ENCODE data around the gene CDKAL1. TPM values are rescaled to one million over a fixed set of nuclear protein-coding genes. Genes with fewer than 3 reads are reported as not detected.

The CDKAL1 gene
- total RNA-seq, 1 donor from 2014 or later = 12.2 TPM

DNA sequence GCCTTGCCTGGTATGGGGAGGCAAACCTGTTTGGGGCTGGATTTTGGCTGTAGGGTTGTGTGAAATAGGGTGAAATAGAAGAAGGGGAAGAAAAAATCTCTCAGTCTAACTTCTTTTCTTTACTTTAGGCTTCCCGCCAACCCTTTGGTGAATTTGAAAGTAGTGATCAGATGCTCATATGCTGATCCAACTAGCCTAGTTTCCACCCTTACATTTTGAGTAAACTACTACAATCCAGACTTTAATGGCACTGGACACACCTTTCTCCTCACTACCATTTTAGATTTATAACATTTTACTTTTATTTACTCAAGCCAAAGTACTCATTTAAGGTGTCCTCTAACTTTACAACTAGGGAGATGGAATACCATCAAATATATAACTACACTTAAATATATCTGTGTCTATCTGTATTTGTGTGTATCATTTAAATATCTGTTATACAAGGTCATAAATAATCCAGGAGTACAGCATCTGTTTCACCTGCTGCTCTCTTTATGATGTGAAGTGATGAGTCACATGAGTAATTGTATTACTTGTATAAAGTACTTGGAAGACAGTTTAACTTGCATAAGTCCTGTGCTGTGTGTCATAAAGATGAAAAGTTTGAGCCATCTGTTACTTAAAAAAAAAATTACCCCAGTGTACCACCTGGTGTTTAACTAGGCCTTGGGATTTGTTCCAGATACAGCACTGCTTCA is 172.1 kb downstream of the CDKAL1 start:
- no peak for TF ChIP-seq CTCF (conservative IDR thresholded peaks at IDR 0.05; ENCODE audit: low read depth, low read length)
- DNase-seq (ENCODE audit: low read depth) = no peak

GRCh38 chr6:20706939-20707485 is 172.8 kb downstream of the CDKAL1 start:
- DNase-seq (ENCODE audit: low read depth) = no peak

More for the DNA sequence above, 172.1 kb downstream of the CDKAL1 start:
- H3K4me3 ChIP-seq (ENCODE audit: low read depth, low read length) = no peak overlapping the region

GRCh38 chr6:20707870-20708269 is 173.6 kb downstream of the CDKAL1 start:
- no peak for DNase-seq (ENCODE audit: low read depth)
- no peak overlapping the region for H3K4me3 ChIP-seq (ENCODE audit: low read depth, low read length)
- TF ChIP-seq CTCF (conservative IDR thresholded peaks at IDR 0.05; ENCODE audit: low read depth, low read length) = no peak

More at GRCh38 chr6:20706939-20707485, 172.8 kb downstream of the CDKAL1 start:
- no peak overlapping the region for H3K4me3 ChIP-seq (ENCODE audit: low read depth, low read length)
- TF ChIP-seq CTCF (conservative IDR thresholded peaks at IDR 0.05; ENCODE audit: low read depth, low read length) = no peak

GRCh38 chr6:20708367-20709124 is 174.3 kb downstream of the CDKAL1 start:
- no peak for TF ChIP-seq CTCF (conservative IDR thresholded peaks at IDR 0.05; ENCODE audit: low read depth, low read length)
- no peak overlapping the region for H3K4me3 ChIP-seq (ENCODE audit: low read depth, low read length)
- no peak for DNase-seq (ENCODE audit: low read depth)

GRCh38 chr6:20709451-20709850 is 175.2 kb downstream of the CDKAL1 start:
- no peak for TF ChIP-seq CTCF (conservative IDR thresholded peaks at IDR 0.05; ENCODE audit: low read depth, low read length)
- no peak overlapping the region for H3K4me3 ChIP-seq (ENCODE audit: low read depth, low read length)

DNA sequence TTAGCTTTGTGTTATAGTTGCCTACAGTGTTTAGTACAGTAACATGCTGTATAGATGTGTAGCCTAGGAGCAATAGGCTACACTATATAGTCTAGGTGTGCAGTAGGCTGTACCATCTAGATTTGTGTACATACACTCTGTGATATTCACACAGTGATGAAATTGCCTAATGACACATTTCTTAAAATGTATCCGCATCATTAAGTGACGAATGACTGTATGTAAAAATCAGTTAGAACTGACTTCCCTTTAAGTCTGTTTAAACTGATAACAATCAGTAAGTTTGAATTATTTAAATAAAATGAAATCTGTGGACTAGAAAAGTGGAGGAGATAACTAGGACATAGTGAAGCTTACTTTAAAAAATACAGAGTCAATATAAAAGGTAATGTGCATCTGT is 176.1 kb downstream of the CDKAL1 start:
- TF ChIP-seq CTCF (conservative IDR thresholded peaks at IDR 0.05; ENCODE audit: low read depth, low read length) = no peak
- no peak overlapping the region for H3K4me3 ChIP-seq (ENCODE audit: low read depth, low read length)
- DNase-seq (ENCODE audit: low read depth) = no peak

More at GRCh38 chr6:20709451-20709850, 175.2 kb downstream of the CDKAL1 start:
- no peak for DNase-seq (ENCODE audit: low read depth)

Measured in epithelial cell of proximal tubule (primary cell).